OCI-LY7 (cell line): ENCODE data around the gene CDA. TPM values are rescaled to one million over a fixed set of nuclear protein-coding genes. Genes with fewer than 3 reads are reported as not detected.

ENCODE experiments used
- BruUV-seq: library from RNA; stranded (reverse); fragments of 400-500 nt; replicated peaks from 2 replicates; lab custom pipeline; 2021; lab: Mats Ljungman, UMichigan
- CTCF ChIA-PET: fragments of 300-600 bp; sonication (Branson Sonifier 250); formaldehyde crosslinking; loops from one replicate; lab custom pipeline; 2022; ENCODE audit warnings: antibody characterized with exemption; ENCODE audit not compliant: unreplicated experiment; lab: Charles Lee
- POLR2A ChIA-PET: fragments of 300-600 bp; sonication (Branson Sonifier 250); formaldehyde crosslinking; loops from one replicate; lab custom pipeline; 2022; ENCODE audit warnings: antibody characterized with exemption; lab: Charles Lee
- DNase-seq: peaks from one replicate; pipeline ENCODE4 v3.0.0-alpha.2; 2015; ENCODE audit warnings: low spot score
- H2AFZ ChIP-seq: fragments of 200-600 bp; sonication (generic), shearing (Covaris generic); 2 replicates; pipeline ENCODE4 v1.6.1; 2014; ENCODE audit warnings: mild to moderate bottlenecking, antibody characterized with exemption, low read length, moderate library complexity
- H3K27ac ChIP-seq: fragments of 200-600 bp; sonication (generic); 2 replicates; pipeline ENCODE4 v1.5.1; 2014; ENCODE audit warnings: mixed run types, low read depth, mild to moderate bottlenecking, moderate library complexity, low read length, inconsistent platforms; ENCODE audit not compliant: poor library complexity, severe bottlenecking
- H3K36me3 ChIP-seq: fragments of 200-600 bp; sonication (generic); 2 replicates; pipeline ENCODE4 v1.6.1; 2014; ENCODE audit warnings: mild to moderate bottlenecking, antibody characterized with exemption, low read length, moderate library complexity, mixed read lengths; ENCODE audit not compliant: insufficient read depth
- H3K4me1 ChIP-seq: fragments of 200-600 bp; sonication (generic); 2 replicates; pipeline ENCODE4 v1.5.1; 2014; ENCODE audit warnings: mild to moderate bottlenecking, low read length; ENCODE audit not compliant: insufficient read depth, poor library complexity, severe bottlenecking
- H3K4me2 ChIP-seq: fragments of 200-600 bp; sonication (generic); 2 replicates; pipeline ENCODE4 v1.6.1; 2014; ENCODE audit warnings: mild to moderate bottlenecking, low read length
- H3K4me3 ChIP-seq: fragments of 200-600 bp; sonication (generic); 2 replicates; pipeline ENCODE4 v1.5.1; 2014; ENCODE audit warnings: mild to moderate bottlenecking, low read depth, low read length; ENCODE audit not compliant: poor library complexity, severe bottlenecking
- H3K79me2 ChIP-seq: fragments of 200-600 bp; sonication (generic); 2 replicates; pipeline ENCODE4 v1.6.1; 2016; ENCODE audit warnings: low read depth, mild to moderate bottlenecking, low read length, moderate library complexity, mixed read lengths; ENCODE audit not compliant: insufficient read depth
- H3K9me2 ChIP-seq: fragments of 200-600 bp; sonication (generic); 2 replicates; pipeline ENCODE4 v1.6.1; 2016; ENCODE audit warnings: mild to moderate bottlenecking, low read length, mixed read lengths; ENCODE audit not compliant: insufficient read depth
- H3K9me3 ChIP-seq: fragments of 200-600 bp; sonication (generic); 2 replicates; pipeline ENCODE4 v1.6.1; 2014; ENCODE audit warnings: mild to moderate bottlenecking, mixed run types, low read length, mixed read lengths
- H4K20me1 ChIP-seq: fragments of 200-600 bp; sonication (generic); 2 replicates; pipeline ENCODE4 v1.6.1; 2014; ENCODE audit warnings: mild to moderate bottlenecking, antibody characterized with exemption, low read length, moderate library complexity, mixed read lengths; ENCODE audit not compliant: insufficient read depth
- CTCF ChIP-seq: fragments of 200-600 bp; sonication (generic); conservative IDR thresholded peaks from 2 replicates; pipeline ENCODE4 v1.5.1; 2014; ENCODE audit warnings: mild to moderate bottlenecking, antibody characterized with exemption, low read length, moderate library complexity, mixed read lengths
- EZH2phosphoT487 ChIP-seq: fragments of 200-600 bp; sonication (generic); IDR thresholded peaks from 2 replicates; pipeline ENCODE4 v1.6.1; 2018; ENCODE audit warnings: low read depth, borderline replicate concordance, mild to moderate bottlenecking, mixed run types, antibody characterized with exemption, low read length, moderate library complexity, mixed read lengths
- intact Hi-C: fragments of 100-400 bp; cut with micrococcal nuclease; formaldehyde crosslinking; loops from one replicate; pipeline ENCODE4 v1.10.0; 2022; ENCODE audit not compliant: unreplicated experiment
- total RNA-seq, 2 experiments: library from RNA; depleted of rRNA in 1 of 2; stranded (reverse); fragments of >200 nt in 1 of 2; shearing (Covaris generic) in 1 of 2; gene quantifications; 2 replicates each; pipeline ENCODE4 v1.2.3, GENCODE V29; 2014 to 2022

CDA gene
- total RNA-seq, 2 experiments from 2014 or later = not detected

- no peak overlapping the region for H2AFZ ChIP-seq
- no peak overlapping the region for H3K4me2 ChIP-seq
- intact Hi-C loops = no loop called here
Measured at GRCh38 chr1:20552728-20553445, 36.0 kb upstream of the CDA start.

GRCh38 chr1:20555025-20555757 is 33.7 kb upstream of the CDA start:
- no TSS peak for BruUV-seq
- Histone ChIP-seq H3K9me2 (no peaks in the 10 kb centered on the region), H3K36me3 (no peaks in the 10 kb centered on the region), H3K4me1 (peaks cover 22% of the 10 kb centered on the region), H3K4me3 (no peak overlapping the region), H3K79me2 (no peaks in the 10 kb centered on the region), H3K9me3 (no peaks in the 10 kb centered on the region), H4K20me1 (no peaks in the 10 kb centered on the region), H3K4me2 (no peak overlapping the region), H3K27ac (no peak overlapping the region), H2AFZ (0 out of 2 replicates have a peak overlapping the region, but pooled peaks have one; percentile 0)
- no peak for DNase-seq
- CTCF ChIA-PET = no interaction called here
- TF ChIP-seq EZH2phosphoT487 (no peak), CTCF (no peak)
- POLR2A ChIA-PET = no interaction called here
- intact Hi-C loops = no loop called here

More at GRCh38 chr1:20552728-20553445, 36.0 kb upstream of the CDA start:
- Histone ChIP-seq H3K79me2 (no peaks in the 10 kb centered on the region), H3K9me3 (no peaks in the 10 kb centered on the region), H3K36me3 (no peaks in the 10 kb centered on the region), H3K4me3 (no peak overlapping the region), H3K27ac (no peak overlapping the region), H3K4me1 (peaks cover 22% of the 10 kb centered on the region), H4K20me1 (no peaks in the 10 kb centered on the region), H3K9me2 (no peaks in the 10 kb centered on the region)
- ChIA-PET POLR2A (interaction anchor here (0.5 to 0.9 kb wide), 2 partner anchors 72 to 178 kb away, joined by 3 to 4 read pairs; no protein-coding TSS in a partner anchor), CTCF (interaction anchor here (0.8 kb wide), 1 partner anchor 285 kb away, joined by 3 read pairs; no protein-coding TSS in a partner anchor)
- no peak for DNase-seq
- TF ChIP-seq EZH2phosphoT487 (no peak), CTCF (no peak)
- BruUV-seq = no TSS peak
